Measurements from ENCODE around the gene TMEM232.
"Not testable (repeated sequence)": the region's sequence is repeated elsewhere in the genome, so short reads cannot be mapped to it uniquely, and the experiment has no call there.

DNA sequence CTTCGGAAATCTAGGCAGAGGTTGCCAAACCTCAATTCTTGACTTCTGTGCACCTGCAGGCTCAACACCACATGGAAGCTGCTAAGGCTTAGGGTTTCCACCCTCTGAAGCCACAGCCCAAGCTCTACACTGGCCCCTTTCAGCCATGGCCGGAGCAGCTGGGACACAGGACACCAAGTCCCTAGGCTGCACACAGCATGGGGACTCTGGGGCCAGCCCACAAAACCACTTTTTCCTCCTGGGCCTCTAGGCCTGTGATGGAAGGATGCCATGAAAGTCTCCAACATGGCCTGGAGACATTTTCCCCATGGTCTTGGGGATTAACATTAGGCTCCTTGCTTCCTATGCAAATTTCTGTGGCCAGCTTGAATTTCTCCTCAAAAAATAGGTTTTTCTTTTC, 5.0 kb upstream of the TMEM232 start:
- TF ChIP-seq EZH2 (IDR thresholded peaks at IDR 0.05; ENCODE audit: low read depth, unreplicated experiment); CTCF (conservative IDR thresholded peaks at IDR 0.05; ENCODE audit: low read depth in 2 of 2); REST (IDR thresholded peaks at IDR 0.05; ENCODE audit: unreplicated experiment); EZH2phosphoT487 (IDR thresholded peaks at IDR 0.05; ENCODE audit: unreplicated experiment); POLR2AphosphoS5 (IDR thresholded peaks at IDR 0.05; ENCODE audit: low read depth); NANOG (IDR thresholded peaks at IDR 0.05; ENCODE audit: borderline replicate concordance); CREB1 (CRISPR knock-in tag; IDR thresholded peaks at IDR 0.05; ENCODE audit: low read depth): not testable (repeated sequence)
- TF ChIP-seq, protein P1, sequence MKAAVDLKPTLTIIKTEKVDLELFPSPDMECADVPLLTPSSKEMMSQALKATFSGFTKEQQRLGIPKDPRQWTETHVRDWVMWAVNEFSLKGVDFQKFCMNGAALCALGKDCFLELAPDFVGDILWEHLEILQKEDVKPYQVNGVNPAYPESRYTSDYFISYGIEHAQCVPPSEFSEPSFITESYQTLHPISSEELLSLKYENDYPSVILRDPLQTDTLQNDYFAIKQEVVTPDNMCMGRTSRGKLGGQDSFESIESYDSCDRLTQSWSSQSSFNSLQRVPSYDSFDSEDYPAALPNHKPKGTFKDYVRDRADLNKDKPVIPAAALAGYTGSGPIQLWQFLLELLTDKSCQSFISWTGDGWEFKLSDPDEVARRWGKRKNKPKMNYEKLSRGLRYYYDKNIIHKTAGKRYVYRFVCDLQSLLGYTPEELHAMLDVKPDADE (IDR thresholded peaks at IDR 0.05) = not testable (repeated sequence)
